HepG2 (cell line): Measurements from ENCODE around the gene SF1. TPM values are rescaled to one million over a fixed set of nuclear protein-coding genes. Genes with fewer than 3 reads are reported as not detected.

Experiments used
- ATAC-seq: fragments of 200-7000 bp; cut with Tn5 transposase; 3 replicates; pipeline ENCODE4 v1.9.1; 2020; ENCODE audit warnings: mild to moderate bottlenecking, moderate library complexity
- BruUV-seq: library from RNA; stranded (reverse); fragments of 400-500 nt; replicated peaks from 2 replicates; lab custom pipeline; 2021; lab: Mats Ljungman, UMichigan
- CTCF ChIA-PET: fragments of 300-600 bp; formaldehyde crosslinking; extraction: SDS; loops from one replicate; lab custom pipeline; 2021; ENCODE audit warnings: low total read pairs, inconsistent platforms, low intra/inter-chr PET ratio; lab: Yijun Ruan, JAX
- POLR2A ChIA-PET: fragments of 350-600 bp; sonication (Branson Sonifier 250); formaldehyde crosslinking; loops from one replicate; lab custom pipeline; 2020; ENCODE audit warnings: antibody characterized with exemption, inconsistent platforms; lab: Yijun Ruan, JAX
- DNase-seq: peaks from one replicate; pipeline ENCODE4 v3.0.0-alpha.2; 2015; ENCODE audit warnings: low spot score
- FAIRE-seq: peaks from 3 replicates; lab custom pipeline; 2011; peaks lifted over from hg19 to GRCh38; lab: Jason Lieb, UNC
- H2AFZ ChIP-seq: one replicate; pipeline ENCODE4 v1.6.1; 2011; ENCODE audit warnings: low read length, inconsistent platforms
- H3K27ac ChIP-seq: fragments of 300-600 bp; 3 replicates; pipeline ENCODE4 v1.8.0; 2011; ENCODE audit warnings: mixed run types, mild to moderate bottlenecking, mixed read lengths, low read length, inconsistent platforms; ENCODE audit not compliant: insufficient read depth; ENCODE audit errors: extremely low read length
- H3K27me3 ChIP-seq, 2 experiments: fragments of 200-600 bp in 1 of 2; 2 replicates in 1 of 2; 3 replicates in 1 of 2; pipeline versions ENCODE4 v1.6.0 to v1.8.0; 2011; ENCODE audit warnings: low read length in 2 of 2, mild to moderate bottlenecking in 2 of 2, moderate library complexity in 2 of 2, inconsistent platforms in 1 of 2; ENCODE audit not compliant: insufficient read depth in 2 of 2, control insufficient read depth in 1 of 2
- H3K36me3 ChIP-seq, 2 experiments: fragments of 200-600 bp in 1 of 2; replicated peaks in 1 of 2; 2 replicates in 1 of 2; 3 replicates in 1 of 2; pipeline versions ENCODE4 v1.5.1 to v1.8.0; 2011; ENCODE audit warnings: low read length in 2 of 2, inconsistent platforms in 1 of 2; ENCODE audit not compliant: insufficient read depth in 2 of 2, control insufficient read depth in 1 of 2
- H3K4me1 ChIP-seq: 2 replicates; pipeline ENCODE4 v1.5.1; 2012; ENCODE audit warnings: low read length, inconsistent platforms; ENCODE audit not compliant: insufficient read depth
- H3K4me2 ChIP-seq: 2 replicates; pipeline ENCODE4 v1.6.0; 2011; ENCODE audit warnings: low read depth, low read length, inconsistent platforms
- H3K4me3 ChIP-seq, 3 experiments: fragments of 200-600 bp in 1 of 3; sonication (generic), shearing (Covaris generic) in 1 of 3; replicated peaks in 1 of 3; 2 replicates each; pipeline ENCODE4 v1.5.1; 2011 to 2016; ENCODE audit warnings: low read length in 3 of 3, inconsistent platforms in 2 of 3, low read depth in 2 of 3, mild to moderate bottlenecking in 2 of 3, control low read depth in 1 of 3, mixed read lengths in 1 of 3; ENCODE audit not compliant: insufficient read depth in 1 of 3
- H3K79me2 ChIP-seq: one replicate; pipeline ENCODE4 v1.6.1; 2011; ENCODE audit warnings: low read length, inconsistent platforms; ENCODE audit not compliant: insufficient read depth
- H3K9ac ChIP-seq: 2 replicates; pipeline ENCODE4 v1.6.0; 2011; ENCODE audit warnings: mild to moderate bottlenecking, low read depth, low read length, inconsistent platforms; ENCODE audit not compliant: insufficient read depth
- H3K9me3 ChIP-seq: 2 replicates; pipeline ENCODE4 v1.5.1; 2012; ENCODE audit warnings: mild to moderate bottlenecking, low read length
- H4K20me1 ChIP-seq: 2 replicates; pipeline ENCODE4 v1.6.0; 2011; ENCODE audit warnings: inconsistent platforms, mild to moderate bottlenecking, low read length, moderate library complexity; ENCODE audit not compliant: insufficient read depth
- CBX1 ChIP-seq: IDR thresholded peaks from one replicate; pipeline ENCODE4 v1.6.1; 2016; ENCODE audit warnings: antibody characterized with exemption, low read depth
- NFE2L2 ChIP-seq: fragments of 150-350 bp; IDR thresholded peaks from 2 replicates; pipeline ENCODE4 v1.6.1; 2014; ENCODE audit warnings: low read length
- NR2F2 ChIP-seq: IDR thresholded peaks from 2 replicates; pipeline ENCODE4 v1.6.1; 2012; ENCODE audit warnings: low read depth, inconsistent platforms, borderline replicate concordance
- POLR2A ChIP-seq, 2 experiments: IDR thresholded peaks; 2 replicates each; pipeline ENCODE4 v1.6.1; 2011; ENCODE audit warnings: low read depth in 2 of 2, low read length in 2 of 2, mild to moderate bottlenecking in 1 of 2, moderate library complexity in 1 of 2; ENCODE audit not compliant: insufficient read depth in 1 of 2
- RARA ChIP-seq: IDR thresholded peaks from 2 replicates; pipeline ENCODE4 v1.6.1; 2016; ENCODE audit warnings: missing genetic modification reagents, missing compliant biosample characterization
- SMARCC2 ChIP-seq: fragments of 450-650 bp; IDR thresholded peaks from 2 replicates; pipeline ENCODE4 v1.6.1; 2017; ENCODE audit warnings: antibody characterized with exemption, mild to moderate bottlenecking
- ZMYM3 ChIP-seq: sonication (generic); formaldehyde crosslinking; IDR thresholded peaks from 2 replicates; pipeline ENCODE4 v1.5.1; 2020; ENCODE audit warnings: mild to moderate bottlenecking, missing genetic modification reagents
- ZNF629 ChIP-seq: sonication (generic); formaldehyde crosslinking; conservative IDR thresholded peaks from 2 replicates; pipeline ENCODE4 v1.5.0; 2020; ENCODE audit warnings: missing genetic modification reagents
- ZNF883 ChIP-seq: sonication (generic); formaldehyde crosslinking; IDR thresholded peaks from 2 replicates; pipeline ENCODE4 v1.5.1; 2020; ENCODE audit warnings: mild to moderate bottlenecking, missing genetic modification reagents; ENCODE audit errors: not compliant biosample characterization
- ZSCAN31 ChIP-seq: sonication (generic); formaldehyde crosslinking; IDR thresholded peaks from 2 replicates; pipeline ENCODE4 v1.5.0; 2020; ENCODE audit warnings: low read depth, mild to moderate bottlenecking, missing genetic modification reagents
- WGBS: methylation state at CpG from one replicate; pipeline ENCODE4 v1.1.6; 2017; ENCODE audit warnings: low lambda C conversion rate; 5-methylcytosine and 5-hydroxymethylcytosine counted together
- in situ Hi-C: cut with HindIII; loops from 2 replicates; pipeline ENCODE4 v1.10.0; 2017; ENCODE audit warnings: low pct_unique_long_range_greater_than_20kb; ENCODE audit not compliant: extremely low pct_ligation_motif_present
- intact Hi-C: fragments of 100-400 bp; cut with micrococcal nuclease; formaldehyde crosslinking; loops from one replicate; pipeline ENCODE4 v1.10.0; 2022; ENCODE audit not compliant: unreplicated experiment
- polyA plus RNA-seq, 8 experiments: library from polyadenylated mRNA; depleted of rRNA in 3 of 8; stranded (reverse) in 7 of 8; unstranded in 1 of 8; fragments of >200 nt; fragmentation: Illumina TruSeq in 4 of 8; extraction: Trizol in 4 of 8; gene quantifications; 2 replicates each; pipeline versions ENCODE4 v1.2.1 to v1.2.3, GENCODE V29; 2011 to 2016; ENCODE audit warnings: low read depth in 4 of 8, missing spikeins in 1 of 8, mixed read lengths in 1 of 8; ENCODE audit not compliant: insufficient read depth in 1 of 8
- total RNA-seq, 5 experiments: library from RNA; depleted of rRNA; stranded (reverse); fragments of >200 nt; fragmentation: Illumina TruSeq; extraction: Trizol; gene quantifications; 2 replicates each; pipeline ENCODE4 v1.2.3, GENCODE V29; 2016; ENCODE audit warnings: low read depth in 1 of 5
- TF ChIP-seq, protein P1 (sequence below): sonication (generic); formaldehyde crosslinking; IDR thresholded peaks from 2 replicates; pipeline ENCODE4 v1.4.0; 2020; ENCODE audit warnings: mild to moderate bottlenecking, missing genetic modification reagents
- TF ChIP-seq, protein P2 (sequence below): sonication (generic); formaldehyde crosslinking; IDR thresholded peaks from 2 replicates; pipeline ENCODE4 v1.4.0; 2020; ENCODE audit warnings: mild to moderate bottlenecking, missing genetic modification reagents

SF1 gene
- total and polyA plus RNA-seq, 2 of the 13 experiments (the other 11 are each of a cell fraction or from before 2014, with no cell fraction given), result 55.5 to 70.4 TPM

DNA sequence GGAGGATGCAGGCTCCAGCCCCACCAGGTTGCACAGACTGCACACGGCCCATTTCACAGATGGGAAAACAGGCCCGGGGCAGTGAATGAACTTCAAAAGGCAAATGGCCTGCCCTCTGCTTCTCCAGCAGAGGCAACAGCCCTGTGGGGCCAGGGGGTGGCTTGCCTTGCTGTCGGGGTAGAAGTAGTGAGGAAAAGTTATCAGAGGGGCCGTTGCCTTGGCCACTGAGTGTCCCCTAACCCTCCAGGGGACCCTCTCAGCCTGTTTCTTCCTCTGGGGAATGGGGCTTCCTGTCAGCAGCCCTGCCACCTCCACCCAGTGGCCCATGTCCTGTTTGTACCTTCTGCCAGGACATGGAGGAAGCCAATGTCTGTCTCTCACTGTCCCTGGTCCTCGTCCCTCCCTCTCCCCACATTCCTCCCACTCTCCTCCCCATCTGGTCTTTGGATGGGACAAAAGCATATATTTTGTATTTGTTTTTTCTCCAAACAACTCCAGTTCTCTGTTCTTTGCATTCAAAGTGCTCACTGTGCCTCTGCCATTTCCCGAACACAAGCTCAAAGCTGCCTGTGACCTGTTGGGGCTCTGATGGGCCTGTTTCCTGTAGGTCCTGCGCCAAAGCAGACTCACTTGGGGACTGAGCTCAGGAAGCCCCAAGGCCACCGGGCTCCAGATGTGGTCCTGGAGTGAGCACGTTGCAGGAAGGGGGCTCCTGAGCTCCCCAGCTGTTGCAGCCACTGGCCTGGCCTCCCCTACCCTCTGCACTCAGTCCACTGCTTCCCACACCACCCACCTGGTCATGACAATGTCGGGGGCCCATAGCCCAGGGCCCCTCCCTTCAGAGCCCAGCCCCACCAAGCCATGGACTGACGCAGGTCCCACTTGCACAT lies 15.2 kb upstream of the SF1 start (continued):
- TF ChIP-seq RARA, result no peak
- no peak for TF ChIP-seq NFE2L2
- TF ChIP-seq, protein P1, sequence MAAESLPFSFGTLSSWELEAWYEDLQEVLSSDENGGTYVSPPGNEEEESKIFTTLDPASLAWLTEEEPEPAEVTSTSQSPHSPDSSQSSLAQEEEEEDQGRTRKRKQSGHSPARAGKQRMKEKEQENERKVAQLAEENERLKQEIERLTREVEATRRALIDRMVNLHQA (CRISPR knock-in tag), result no peak
- TF ChIP-seq, protein P2, sequence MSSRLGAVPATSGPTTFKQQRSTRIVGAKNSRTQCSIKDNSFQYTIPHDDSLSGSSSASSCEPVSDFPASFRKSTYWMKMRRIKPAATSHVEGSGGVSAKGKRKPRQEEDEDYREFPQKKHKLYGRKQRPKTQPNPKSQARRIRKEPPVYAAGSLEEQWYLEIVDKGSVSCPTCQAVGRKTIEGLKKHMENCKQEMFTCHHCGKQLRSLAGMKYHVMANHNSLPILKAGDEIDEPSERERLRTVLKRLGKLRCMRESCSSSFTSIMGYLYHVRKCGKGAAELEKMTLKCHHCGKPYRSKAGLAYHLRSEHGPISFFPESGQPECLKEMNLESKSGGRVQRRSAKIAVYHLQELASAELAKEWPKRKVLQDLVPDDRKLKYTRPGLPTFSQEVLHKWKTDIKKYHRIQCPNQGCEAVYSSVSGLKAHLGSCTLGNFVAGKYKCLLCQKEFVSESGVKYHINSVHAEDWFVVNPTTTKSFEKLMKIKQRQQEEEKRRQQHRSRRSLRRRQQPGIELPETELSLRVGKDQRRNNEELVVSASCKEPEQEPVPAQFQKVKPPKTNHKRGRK, result no peak
- TF ChIP-seq POLR2A (IDR thresholded peaks at IDR 0.05; ENCODE audit: insufficient read depth in 1 of 2, low read depth in 2 of 2, low read length in 2 of 2), result no peak
- no peak for TF ChIP-seq ZNF883 (CRISPR knock-in tag)
- TF ChIP-seq SMARCC2, result no peak
- no peak for TF ChIP-seq CBX1
- TF ChIP-seq ZSCAN31 (CRISPR knock-in tag), result no peak
- no peak for TF ChIP-seq ZMYM3

DNA sequence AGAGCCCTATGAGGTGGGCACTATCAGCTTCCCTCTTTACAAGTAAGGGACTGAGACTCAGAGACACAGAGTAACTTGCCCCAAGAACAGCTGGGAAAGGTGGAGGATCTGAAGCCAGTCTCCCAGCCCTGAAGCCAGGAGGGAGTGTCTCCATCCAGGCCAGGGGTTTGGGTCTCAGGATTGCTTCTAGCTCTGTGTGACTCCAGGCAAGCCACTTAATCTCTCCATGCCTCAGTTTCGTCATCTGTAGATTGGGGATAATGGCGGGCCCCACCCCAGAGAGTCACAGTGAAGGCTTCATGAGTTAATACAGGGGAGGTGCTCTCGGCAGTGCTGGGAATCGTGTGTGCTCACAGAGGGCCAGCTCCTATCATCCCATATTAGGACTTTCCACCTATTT lies 14.1 kb upstream of the SF1 start:
- no peak for DNase-seq

More for the DNA sequence above, 14.1 kb upstream of the SF1 start:
- no peak for ATAC-seq
- peak; percentile 52 for TF ChIP-seq ZNF629 (CRISPR knock-in tag)
- TF ChIP-seq NR2F2, result no peak
- TF ChIP-seq, all 625 proteins: peak for 1
- WGBS, result 100% methylated on average over 2 of the region's 4 CpGs
- ChIA-PET POLR2A (no interaction called here), CTCF (no interaction called here)
- Histone ChIP-seq H3K9me3 (no peaks in the 10 kb centered on the region), H3K27me3 (no peaks in the 10 kb centered on the region), H2AFZ (no peak overlapping the region), H3K36me3 (no peaks in the 10 kb centered on the region; a peak in 1 of 5 replicates), H3K79me2 (no peaks in the 10 kb centered on the region), H3K27ac (no peak overlapping the region), H3K4me2 (no peak overlapping the region), H4K20me1 (no peaks in the 10 kb centered on the region), H3K9ac (no peak overlapping the region), H3K4me3 (no peak overlapping the region), H3K4me1 (peaks cover 16% of the 10 kb centered on the region; the same call in 1 of the 2 replicates)
- in situ Hi-C loops, result no loop called here
- intact Hi-C loops, result no loop called here
- BruUV-seq, result no TSS peak
- no peak for FAIRE-seq
